ENCODE measurements around the gene MSMB.

MSMB gene

DNA sequence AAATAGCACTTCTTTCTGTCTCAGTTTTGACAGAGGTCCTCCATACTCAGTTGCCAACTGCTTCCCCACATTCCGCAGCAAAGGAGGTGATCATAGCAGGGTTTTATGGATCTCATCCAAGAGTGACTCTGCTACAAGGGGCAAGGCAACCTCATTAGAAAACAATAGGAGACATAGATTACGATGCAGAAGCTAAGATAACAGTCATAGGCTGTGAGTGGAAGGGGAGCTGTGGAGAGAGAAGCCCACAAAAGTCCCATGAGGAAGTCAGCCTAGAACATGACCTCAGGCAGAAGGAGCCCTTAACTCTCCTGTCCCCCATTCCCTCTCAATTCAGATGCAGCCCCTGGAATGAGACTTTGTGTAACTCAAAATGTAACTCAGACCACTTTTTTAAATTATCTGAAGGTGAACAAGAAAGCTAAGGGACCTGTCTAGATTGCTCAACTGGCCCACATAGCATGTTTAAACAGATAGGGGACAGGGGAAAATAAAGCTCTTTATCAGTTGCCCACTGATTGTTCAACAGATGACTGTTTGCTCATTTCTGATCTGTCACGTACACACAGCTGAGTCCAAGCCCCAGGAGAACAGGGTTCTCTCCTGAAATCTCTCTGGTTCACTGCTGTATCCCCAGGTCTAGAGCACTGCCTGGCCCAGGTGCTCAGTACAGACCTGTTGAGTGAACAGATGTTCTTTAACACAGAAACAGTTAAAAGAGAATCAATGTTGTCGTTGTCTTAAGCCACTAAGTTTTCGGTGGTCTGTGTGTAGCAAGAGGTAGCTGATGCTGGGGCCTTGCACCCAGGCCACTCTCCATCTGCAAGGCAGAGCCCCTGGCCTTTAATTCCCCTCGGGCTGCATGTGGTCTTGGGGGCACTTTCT is 14.2 kb downstream of the MSMB start:
- DNase-seq: no peak

DNA sequence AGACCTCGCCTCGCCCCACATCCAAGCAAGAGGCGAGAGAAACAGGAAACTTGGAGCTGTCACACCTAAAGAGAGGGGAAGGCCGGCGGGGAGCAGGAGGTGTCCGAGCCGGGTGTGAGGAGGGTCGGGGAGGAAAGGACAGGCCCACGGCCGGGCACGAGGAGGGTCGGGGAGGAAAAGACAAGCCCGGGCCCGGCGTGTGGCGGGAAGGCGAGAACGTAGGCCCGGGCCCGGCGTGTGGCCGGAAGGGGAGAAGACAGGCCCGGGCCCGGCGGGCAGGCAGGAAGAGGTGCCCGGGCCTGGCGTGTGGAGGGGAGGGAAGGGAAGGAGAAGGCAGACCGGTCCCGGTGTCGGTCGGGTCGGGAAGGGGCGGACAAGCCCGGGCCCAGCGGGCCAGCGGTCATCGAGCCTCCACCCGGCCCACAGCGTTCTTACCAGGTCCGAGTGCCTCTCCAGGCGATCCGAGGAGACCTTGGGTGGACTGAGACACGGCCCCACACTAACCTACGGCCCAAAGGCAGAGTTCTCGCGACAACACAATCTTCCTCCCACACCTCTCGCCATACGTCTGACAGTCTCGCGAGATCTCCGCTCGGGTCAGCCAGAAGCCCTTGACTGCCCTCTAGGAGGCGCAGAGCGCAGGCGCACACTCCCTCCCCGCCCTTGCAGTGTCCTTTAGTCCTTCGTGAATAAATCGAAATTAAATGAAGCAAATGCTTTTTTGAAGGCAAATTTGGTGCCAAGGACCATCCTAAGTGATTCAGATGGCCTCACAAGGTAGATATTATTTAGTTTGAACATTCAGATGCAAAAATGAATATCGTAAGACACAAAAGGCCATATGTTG is 15.8 kb downstream of the MSMB start, which contains the start of gene NCOA4:
TSS of gene NCOA4 (minus strand) at position 533 of the 847 bp plus-strand sequence. CDS start 13,943 bp downstream, outside the sequence.
- DNase-seq: peak; percentile 94

DNA sequence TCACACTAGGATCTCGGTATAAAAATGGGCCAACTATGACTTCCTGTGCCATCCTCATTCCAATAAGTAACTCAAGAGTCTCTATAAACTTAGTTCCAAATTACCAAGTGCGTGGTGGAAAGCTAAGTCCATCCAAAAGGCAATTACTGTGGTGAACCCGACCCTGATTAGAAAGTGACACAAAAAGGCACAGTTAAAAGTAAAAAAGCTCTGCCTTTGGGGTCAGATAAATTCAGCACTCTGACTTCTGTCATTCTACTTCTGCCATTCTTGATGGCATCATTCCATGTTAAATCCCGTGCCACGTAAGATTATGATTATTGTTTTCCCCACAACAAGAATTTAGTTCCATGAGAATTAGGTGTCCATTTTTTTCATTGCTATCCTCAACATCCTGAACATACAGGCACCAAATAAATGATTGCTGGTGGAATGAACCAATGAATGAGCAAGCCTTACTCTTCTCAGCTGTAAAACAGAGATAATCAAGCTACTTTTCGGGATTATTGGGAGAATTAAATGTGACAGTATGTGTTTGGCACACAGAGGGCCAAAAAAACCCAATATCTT is 16.5 kb downstream of the MSMB start:
- no peak for DNase-seq

DNA sequence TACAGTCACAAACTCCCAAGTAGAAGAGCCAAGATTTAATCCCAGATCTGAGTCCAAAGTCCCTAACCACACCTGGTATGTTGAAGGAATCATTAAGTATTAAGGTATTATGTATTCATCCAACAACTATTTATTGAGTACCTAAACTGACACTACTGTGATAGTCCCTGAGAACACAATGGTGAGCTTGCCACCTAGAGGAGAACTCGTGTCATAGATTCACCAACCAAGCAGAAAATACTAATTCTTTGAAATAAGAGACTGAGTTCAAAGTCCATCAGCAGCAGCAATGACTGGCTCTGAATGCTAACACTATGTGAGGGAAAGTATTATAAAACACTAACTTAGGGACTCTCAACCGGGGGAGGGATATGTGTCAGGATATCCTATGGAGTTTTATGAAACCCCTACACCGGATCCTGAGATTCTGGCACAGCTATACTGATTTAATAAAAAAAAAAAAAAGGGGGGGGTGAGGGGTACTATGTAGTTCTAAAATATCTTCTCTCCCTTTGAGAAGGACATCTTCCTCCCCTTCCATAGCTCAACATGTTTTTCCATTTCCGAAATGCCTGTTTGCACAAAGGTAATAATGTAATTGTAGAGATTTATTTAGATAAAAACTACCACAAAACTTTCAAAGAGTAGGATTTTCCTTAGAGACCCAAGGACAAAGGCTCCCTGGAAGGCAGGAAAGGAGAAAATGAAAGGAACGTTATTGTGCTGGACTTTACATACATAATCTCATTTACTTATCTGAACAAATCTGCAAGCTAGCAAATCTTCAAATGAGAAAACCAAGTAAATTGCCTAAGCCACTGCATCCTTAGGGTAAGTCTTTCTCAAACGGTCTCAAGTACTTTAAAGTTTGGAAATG is 17.2 kb downstream of the MSMB start:
- DNase-seq: no peak

DNA sequence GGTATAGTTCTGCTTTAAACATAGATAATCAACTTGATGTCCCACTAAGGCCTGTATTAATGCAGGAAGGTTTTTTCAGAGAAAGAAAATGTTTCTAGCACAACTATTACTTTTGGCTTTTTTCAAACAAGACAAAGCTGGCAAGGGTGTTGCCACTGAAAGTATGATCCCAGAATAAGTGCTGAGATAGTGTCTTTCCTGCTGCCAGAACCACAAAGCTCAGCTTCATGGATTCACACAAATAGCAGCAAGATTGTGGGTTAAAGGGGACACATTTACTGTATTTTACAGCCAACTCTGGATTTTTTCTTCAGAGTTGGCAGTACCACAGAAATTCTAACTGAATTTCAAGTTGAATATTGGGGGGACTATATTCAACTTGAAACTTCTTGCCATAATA is 20.0 kb downstream of the MSMB start:
- DNase-seq: no peak

DNA sequence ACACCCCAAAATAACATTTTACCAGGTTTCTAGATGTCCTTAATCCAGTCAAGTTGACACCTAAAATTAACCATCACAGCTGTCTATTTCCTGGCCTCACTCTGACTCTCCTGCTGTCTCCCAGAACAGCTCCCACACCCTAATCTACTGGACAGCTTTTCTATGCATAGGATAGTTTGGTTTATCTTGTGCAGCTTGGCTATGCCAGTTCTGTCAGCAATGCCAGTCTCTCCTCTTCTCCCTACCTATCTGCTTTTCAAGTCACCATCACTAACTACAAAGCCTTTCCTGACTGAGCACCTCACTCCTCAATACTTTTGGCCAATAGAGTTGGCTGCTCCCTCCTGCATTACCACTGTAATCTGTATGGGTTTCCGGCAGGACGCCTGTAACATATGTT is 20.7 kb downstream of the MSMB start:
- no peak for DNase-seq

DNA sequence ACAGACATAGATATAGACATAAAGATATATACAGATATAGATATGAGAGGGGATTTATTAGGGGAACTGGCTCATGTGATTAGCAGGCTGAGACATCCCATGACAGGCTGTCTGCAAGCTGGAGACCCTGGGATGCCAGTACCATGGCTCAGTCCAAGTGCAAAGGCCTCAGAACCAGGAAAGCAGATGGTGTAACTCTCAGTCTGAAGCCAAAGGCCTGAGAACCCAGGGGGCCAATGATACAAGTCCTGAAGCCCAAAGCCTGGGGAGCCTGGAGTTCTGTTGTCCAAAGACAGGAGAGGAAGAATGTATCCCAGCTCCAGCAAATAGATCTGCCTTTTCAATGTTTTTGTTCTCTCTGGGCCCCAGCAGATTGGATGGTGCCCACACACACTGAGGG is 21.1 kb downstream of the MSMB start:
- DNase-seq: no peak

DNA sequence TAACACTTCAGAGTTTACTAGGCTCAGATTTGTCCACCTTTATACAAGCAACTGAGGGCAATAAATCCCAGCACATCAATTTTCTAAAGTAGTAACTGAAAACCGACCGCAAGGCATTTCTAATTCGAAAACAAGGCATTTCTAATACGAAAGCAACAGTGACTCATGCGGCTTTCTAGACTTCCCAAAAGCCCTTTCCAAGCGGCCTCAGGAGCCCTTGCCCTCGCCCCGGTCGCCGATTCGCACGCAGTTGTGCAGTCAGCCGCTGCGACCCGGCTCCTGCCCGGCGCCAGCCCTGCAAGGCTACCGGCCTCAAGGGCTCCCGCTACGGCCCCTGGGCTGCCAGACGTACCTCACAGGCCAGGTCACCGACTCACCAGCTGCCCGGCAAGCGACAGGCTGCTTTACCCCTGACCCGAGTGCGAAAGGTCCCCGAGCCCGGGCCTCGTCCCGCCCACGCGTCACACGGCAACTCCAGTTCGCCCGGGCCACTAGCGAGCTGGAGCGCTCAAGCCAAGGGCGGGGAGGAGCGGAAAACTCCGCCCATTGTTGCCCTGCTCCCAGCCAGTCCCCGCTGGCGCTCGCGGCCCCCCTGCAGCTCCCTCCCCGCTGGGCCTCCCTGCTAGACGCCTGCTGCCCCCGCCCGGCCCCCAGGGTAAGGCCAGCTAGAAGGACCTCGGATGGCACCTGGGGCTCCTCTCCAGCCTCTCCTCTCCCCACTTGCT is 22.9 kb downstream of the MSMB start:
- DNase-seq: peak; percentile 71

DNA sequence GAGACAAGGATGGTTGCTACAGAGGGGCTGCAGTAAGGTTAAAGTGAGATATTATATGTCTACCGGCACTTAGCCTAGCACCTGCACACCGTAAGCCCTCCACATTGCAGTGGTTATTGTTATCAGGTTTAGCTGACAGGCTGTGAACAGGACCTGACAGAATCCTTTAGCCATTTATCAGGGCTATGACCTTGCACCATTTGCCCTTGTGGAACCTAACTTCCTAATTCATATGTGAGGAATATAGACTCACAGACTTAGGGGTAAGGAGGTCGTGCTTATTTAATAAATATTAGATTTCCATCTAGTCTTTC is 25.8 kb downstream of the MSMB start:
- DNase-seq: no peak

DNA sequence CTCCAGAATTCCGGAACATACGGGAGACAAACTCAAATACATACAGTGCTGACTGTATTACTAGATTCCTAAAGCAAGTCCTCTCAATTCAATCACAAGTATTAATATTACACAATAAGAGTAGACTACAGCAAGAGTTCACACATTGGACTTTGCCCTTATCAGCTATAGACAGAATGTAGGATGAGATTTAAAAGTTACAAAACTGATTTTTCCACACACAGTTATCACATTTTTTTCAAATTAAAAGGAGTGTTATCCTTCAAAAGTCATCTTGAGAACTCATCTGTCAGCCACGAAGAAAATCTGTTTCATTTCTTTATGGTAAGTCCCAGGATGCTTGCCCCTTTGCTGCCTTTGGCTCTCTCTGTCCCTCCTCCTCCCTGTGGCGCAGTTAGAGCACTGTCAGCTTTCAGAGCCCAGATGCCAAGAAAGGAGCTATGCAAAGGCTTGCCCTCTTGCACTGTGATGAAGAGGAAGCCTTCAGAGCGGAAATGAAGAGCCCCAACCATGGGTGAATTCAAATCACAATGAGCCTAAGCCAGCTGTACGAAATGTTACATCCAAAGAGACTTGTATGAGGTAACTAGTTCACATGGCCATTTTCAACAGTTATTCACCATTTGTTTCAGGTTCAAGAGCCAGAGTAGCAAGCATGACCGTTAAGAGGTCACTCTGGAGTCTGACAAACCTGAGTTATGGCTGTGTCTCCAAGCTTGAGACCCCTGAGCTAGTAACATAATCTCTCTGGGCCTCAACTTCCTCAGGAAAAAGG is 26.3 kb downstream of the MSMB start:
- DNase-seq: no peak

DNA sequence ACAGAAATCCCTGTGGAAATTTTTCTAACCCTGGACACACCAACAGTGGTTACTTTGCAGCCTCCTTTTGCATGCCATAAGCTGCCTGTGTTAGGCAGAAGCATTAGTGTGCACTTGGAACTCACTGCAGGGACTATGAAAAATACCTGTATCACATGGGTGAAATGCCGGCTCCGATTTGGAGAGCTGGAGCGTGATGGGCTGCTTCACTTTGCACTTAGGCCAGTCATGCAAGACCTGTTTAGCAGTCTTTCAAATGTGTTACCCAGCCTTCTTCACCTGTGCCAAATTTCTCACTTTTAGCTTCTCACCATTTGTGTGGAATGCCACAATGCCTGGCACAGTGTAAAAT is 26.9 kb downstream of the MSMB start:
- DNase-seq: no peak

DNA sequence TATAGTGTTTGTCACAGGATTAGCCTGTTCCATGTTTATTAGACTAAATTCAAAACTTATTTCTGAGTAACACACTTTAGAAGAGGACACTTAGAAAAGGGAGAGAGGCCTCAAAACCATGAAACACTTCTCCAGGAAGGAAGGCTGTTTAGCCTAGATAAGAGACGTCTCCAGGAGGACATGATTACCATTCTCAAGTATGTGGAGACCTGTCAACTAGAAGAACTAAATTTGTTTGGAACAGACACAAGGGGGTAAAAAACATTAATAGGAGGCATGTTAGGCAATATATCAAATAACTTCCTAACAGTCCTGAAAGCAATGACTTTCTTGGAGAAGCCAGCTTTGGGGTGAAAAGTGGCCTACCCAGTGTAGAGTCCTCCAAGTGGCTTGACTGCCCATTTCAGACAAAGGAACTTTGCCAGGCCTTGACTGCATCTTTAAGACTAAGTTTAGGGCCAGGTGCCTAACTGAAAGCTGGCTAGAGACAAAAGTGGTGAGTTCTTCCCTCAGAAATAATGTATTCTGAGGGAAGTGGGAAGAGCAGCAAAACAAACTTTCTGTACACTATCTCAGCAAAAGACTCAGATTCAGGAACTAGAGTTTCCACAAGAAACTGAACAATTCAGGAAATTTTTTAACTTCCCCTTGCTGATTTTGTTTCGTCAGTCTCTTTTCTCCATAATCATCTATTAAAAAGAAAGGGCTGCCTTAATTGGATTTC is 27.5 kb downstream of the MSMB start:
- no peak for DNase-seq

DNA sequence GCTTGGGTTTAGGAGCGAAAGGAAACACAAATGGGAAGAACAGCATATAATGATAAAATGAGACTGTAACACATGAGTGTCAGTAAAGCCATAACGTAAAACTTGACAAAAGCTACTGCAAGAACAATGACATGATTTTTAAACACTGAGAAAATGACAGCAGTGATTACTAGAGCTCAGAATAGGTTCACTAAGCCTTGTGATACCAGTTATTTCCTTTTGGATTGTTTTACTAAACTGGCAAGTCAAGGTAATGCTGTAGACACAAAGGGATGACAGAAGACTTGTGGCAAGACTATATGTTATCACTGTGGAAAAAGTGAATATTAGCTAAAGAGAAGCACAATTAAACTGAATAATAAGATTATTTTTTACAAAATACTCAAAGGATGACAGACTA is 28.3 kb downstream of the MSMB start:
- DNase-seq: no peak

DNA sequence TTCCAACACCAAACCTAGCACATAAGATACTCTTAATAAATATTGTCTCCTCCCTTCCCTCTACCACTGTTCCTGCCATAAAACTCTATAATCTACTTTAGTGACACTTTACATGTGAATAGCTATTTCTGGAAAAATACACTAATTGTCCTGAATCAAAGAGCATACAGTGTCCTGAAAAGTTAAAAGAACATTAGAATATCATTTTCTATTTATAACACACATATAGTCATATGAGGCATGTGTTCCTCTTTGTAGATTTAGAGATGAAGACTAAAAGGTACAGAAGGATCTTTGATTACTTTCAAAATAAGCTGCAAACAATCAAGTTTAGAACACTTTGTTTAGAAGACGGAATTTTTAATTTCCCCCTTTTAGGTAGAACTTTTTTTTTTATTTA is 29.3 kb downstream of the MSMB start:
- no peak for DNase-seq

DNA sequence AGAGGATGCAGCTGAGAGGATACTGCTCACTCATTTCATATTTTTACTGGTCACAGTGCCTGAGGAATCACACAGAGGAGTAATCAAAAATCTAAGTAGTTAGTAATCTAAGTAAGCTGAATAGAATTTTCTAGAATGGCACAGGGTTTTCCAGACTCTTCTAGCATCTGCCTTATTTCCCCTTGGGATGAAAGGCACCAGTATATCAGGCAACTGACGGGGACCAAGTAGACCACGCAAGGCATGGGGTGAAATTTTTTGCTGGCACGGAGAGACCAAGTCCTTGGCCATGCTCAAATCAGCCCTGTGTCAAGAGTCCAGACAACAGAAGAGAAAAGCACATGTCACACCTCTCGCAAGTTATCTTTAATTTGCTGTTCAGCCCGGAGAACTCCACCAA is 29.9 kb downstream of the MSMB start:
- no peak for DNase-seq

DNA sequence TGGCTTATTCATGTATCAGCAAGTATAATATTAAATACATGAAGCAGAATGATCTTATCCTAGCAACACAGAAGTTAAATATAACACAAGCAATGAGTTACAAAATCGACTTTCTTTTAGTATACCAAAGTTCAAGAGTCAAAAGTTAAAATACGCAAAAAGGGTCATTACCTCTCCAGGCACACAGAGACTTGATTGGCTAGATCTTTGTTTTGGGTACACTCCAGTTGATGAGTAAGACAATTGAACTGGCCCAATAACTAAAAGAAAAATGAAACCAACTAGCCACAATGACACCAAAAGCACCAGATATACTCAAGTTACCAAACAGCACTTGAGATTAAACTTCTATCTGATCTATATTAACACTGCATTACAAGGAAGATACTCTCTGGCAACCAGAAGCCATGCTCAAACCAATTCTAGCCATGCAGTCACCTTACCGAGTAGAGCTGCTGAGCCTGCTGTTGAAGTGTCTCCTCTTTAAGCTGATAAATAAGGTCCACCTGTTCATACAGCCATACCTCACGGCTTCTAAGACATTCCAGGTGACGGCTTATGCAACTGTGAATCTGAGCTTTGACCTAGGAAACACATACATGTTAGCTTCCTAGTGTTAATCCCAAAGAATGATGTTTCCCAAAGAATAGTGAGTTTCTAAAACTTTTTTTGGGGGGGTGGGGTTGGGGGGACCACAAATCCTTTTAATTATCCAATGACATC is 31.2 kb downstream of the MSMB start:
- DNase-seq: no peak

DNA sequence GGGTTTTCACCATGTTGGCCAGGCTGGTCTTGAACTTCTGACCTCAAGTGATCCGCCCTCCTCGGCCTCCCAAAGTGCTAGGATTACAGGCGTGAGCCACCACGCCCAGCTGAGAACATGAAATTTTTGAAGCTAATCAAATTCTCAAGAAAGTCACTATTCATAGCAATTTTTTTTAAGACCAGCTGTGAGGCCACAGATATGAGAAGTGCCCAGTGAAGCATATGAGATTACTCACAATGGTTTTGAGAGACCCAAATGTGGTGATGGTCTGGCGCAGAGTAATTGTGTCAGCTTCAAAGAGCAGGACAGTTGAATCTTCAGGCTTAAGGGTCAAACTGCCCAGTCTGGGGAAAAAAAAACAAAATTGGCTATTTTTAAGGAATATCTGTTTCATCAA is 31.9 kb downstream of the MSMB start:
- DNase-seq: no peak

DNA sequence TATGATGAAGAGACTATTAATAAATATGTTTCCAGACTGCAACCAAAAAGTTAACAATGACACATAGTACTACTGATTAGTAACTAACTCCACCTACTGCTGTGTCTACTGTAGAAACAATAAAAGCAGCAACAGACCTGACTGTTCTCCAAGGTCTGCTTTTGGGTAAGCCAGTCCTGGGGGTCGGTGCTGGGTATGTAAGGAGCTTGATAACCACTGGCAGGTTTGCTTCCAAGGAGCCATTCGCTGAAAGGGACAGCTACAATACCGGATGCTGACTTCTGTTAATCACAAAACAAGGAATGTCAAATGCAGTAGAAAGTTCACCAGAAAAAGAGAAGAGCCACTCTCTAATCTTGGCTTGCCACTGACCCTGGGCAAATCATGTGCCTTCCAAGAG is 33.3 kb downstream of the MSMB start:
- DNase-seq: no peak

DNA sequence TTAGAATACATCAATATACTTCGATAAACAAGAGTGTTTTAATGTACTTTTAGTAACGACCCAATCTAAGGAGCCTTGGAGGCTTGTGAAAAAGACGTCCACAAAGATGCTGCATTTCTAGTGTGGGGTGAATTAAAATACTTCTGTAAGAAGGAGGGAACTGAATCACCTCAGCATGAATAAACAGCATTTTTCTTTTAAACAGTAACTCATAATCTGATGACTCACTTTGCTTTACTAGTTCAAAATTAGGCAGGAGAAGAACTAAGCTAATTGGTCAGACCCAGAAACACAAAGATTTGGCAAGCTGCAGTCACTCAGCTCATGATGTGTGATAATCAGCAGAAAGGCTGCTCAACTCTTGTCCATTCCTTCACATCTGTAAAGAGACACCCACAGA is 39.9 kb downstream of the MSMB start:
- no peak for DNase-seq

DNA sequence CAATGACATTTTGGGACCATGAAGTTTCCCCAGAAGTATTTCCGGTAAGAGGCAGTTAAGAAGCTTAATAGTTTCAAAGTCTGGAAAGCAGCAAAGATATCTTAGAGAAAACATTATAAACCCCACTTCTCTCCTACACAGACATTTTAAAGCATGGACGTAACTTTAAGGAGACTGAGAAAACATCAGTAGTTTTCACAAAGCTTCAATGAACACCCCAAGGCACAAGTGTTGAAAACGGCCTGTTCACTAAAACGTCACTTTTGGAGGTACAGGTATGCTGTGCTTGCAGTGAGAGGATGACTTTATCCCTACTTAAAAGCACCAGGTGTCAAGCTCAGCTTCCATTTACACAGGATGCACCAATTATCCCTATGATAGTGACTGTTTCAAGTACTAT is 40.7 kb downstream of the MSMB start:
- no peak for DNase-seq
